Measurements from ENCODE around the gene CD22.

The CD22 gene

DNA sequence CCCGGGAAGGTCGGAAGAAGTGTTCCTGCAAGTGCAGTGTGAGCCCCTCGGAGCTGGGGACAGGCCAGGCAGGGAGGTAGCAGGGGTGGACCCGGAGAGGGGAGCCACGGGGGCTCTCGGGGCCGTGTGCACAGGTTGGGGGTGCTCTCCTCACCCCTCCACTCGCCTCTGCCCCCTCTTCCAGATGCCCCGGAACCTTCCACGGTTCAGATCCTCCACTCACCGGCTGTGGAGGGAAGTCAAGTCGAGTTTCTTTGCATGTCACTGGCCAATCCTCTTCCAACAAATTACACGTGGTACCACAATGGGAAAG, 9.0 kb downstream of the CD22 start:
- Histone ChIP-seq H3K36me3 (ENCODE audit: insufficient read depth, low read length) (no peaks in the 10 kb centered on the region), H3K4me3 (no peak overlapping the region), H3K9me3 (ENCODE audit: low read depth, low read length) (no peaks in the 10 kb centered on the region), H3K27ac (no peak overlapping the region), H3K9ac (ENCODE audit: insufficient read length) (no peak overlapping the region)
- TF ChIP-seq FOXP2 (optimal IDR thresholded peaks at IDR 0.05; ENCODE audit: control extremely low read depth, extremely low read length, insufficient read depth) (no peak), EZH2 (IDR thresholded peaks at IDR 0.05) (no peak), POLR2AphosphoS5 (IDR thresholded peaks at IDR 0.05; ENCODE audit: borderline replicate concordance, low read depth, low read length) (no peak)
- no peak for DNase-seq (ENCODE audit: low read depth, low spot score)

DNA sequence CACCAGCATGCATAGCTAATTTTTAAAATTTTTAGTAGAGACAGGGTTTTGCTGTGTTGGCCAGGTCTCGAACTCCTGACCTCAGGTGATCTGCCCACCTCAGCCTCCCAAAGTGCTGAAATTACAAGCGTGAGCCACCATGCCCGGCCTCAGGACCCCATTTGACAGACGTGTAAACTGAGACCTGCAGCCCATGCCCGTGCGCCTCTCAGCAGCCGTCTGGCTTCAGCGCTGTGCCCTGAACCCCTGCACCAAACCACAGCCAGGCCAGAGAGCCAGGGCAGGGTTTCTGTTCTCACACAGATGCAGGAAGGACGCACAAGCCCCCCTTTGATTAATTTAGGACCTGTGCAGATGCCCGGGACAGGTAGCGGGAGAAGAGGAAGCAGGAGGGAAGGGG, 11.4 kb downstream of the CD22 start:
- DNase-seq (ENCODE audit: low read depth, low spot score), result no peak
- H3K9me3 ChIP-seq (ENCODE audit: low read depth, low read length), result no peaks in the 10 kb centered on the region
- TF ChIP-seq FOXP2 (optimal IDR thresholded peaks at IDR 0.05; ENCODE audit: control extremely low read depth, extremely low read length, insufficient read depth) (no peak), EZH2 (IDR thresholded peaks at IDR 0.05) (no peak), POLR2AphosphoS5 (IDR thresholded peaks at IDR 0.05; ENCODE audit: borderline replicate concordance, low read depth, low read length) (no peak)
- H3K27ac ChIP-seq, result no peak overlapping the region
- no peak overlapping the region for H3K4me3 ChIP-seq
- H3K9ac ChIP-seq (ENCODE audit: insufficient read length), result no peak overlapping the region
- H3K36me3 ChIP-seq (ENCODE audit: insufficient read depth, low read length), result no peaks in the 10 kb centered on the region

DNA sequence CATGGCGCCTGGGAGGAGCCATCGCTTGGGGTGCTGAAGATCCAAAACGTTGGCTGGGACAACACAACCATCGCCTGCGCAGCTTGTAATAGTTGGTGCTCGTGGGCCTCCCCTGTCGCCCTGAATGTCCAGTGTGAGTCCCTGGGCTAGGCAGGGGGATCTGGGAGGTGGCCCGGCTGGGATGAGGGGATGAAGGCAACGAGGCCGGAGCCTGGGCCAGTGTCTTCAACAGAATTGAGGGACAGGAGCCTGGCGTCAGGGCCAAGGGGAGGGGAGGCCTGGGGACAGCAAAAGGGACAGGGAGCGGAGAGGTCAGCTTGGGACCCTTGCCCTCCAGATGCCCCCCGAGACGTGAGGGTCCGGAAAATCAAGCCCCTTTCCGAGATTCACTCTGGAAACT, 12.0 kb downstream of the CD22 start:
- TF ChIP-seq EZH2 (IDR thresholded peaks at IDR 0.05) (no peak), POLR2AphosphoS5 (IDR thresholded peaks at IDR 0.05; ENCODE audit: borderline replicate concordance, low read depth, low read length) (no peak)
- DNase-seq (ENCODE audit: low read depth, low spot score), result no peak
- Histone ChIP-seq H3K27ac (no peak overlapping the region), H3K36me3 (ENCODE audit: insufficient read depth, low read length) (no peaks in the 10 kb centered on the region), H3K9ac (ENCODE audit: insufficient read length) (no peak overlapping the region), H3K9me3 (ENCODE audit: low read depth, low read length) (no peaks in the 10 kb centered on the region), H3K4me3 (no peak overlapping the region)

DNA sequence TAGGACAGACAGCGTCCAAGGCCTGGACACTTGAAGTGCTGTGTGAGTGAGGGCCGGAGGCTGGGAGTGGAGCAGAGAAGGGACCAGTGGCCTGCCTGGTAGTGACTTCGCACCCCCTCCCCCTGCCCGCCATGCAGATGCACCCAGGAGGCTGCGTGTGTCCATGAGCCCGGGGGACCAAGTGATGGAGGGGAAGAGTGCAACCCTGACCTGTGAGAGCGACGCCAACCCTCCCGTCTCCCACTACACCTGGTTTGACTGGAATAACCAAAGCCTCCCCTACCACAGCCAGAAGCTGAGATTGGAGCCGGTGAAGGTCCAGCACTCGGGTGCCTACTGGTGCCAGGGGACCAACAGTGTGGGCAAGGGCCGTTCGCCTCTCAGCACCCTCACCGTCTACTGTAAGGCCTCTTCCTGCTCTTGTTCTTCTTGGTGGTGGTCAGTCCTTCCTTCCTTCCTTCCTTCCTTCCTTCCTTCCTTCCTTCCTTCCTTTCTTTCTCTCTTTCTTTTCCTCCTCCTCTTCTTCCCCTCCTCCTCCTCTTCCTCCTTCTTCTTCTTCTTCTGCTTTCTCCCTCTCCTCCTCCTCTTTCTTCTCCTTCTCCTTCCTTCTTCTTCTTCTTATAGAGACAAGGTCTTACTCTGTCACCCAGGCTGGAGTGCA, 12.7 kb downstream of the CD22 start:
- DNase-seq (ENCODE audit: low read depth, low spot score), result no peak
- Histone ChIP-seq H3K9me3 (ENCODE audit: low read depth, low read length) (no peaks in the 10 kb centered on the region), H3K4me3 (no peak overlapping the region), H3K36me3 (ENCODE audit: insufficient read depth, low read length) (no peaks in the 10 kb centered on the region), H3K27ac (no peak overlapping the region), H3K9ac (ENCODE audit: insufficient read length) (no peak overlapping the region)
- no peak for TF ChIP-seq FOXP2 (optimal IDR thresholded peaks at IDR 0.05; ENCODE audit: control extremely low read depth, extremely low read length, insufficient read depth)
- no peak for TF ChIP-seq POLR2AphosphoS5 (IDR thresholded peaks at IDR 0.05; ENCODE audit: borderline replicate concordance, low read depth, low read length)
- no peak for TF ChIP-seq EZH2 (IDR thresholded peaks at IDR 0.05)

DNA sequence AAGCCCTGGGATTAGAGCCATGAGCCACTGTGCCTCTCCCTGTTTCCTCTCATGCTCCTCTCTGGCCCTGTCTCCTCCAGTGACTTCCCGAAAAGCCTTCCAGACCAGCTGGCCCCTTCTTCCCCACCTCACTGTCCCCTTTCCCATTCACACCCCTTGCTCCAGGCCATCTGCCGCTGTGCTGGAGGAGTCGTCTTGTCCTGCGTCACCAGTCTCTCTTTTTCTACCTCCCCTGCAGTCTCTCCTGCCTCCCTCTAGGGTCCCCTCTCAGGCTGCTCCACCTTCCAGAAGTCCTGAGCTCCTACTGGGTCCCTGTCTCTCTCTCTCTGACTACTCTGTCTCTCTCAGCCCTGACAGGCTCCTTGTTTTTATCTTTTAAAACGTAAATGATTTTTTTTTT, 13.4 kb downstream of the CD22 start:
- no peaks in the 10 kb centered on the region for H3K9me3 ChIP-seq (ENCODE audit: low read depth, low read length)
- no peak overlapping the region for H3K4me3 ChIP-seq
- no peak overlapping the region for H3K9ac ChIP-seq (ENCODE audit: insufficient read length)
- H3K27ac ChIP-seq, result no peak overlapping the region
- TF ChIP-seq EZH2 (IDR thresholded peaks at IDR 0.05), result no peak
- no peak for TF ChIP-seq POLR2AphosphoS5 (IDR thresholded peaks at IDR 0.05; ENCODE audit: borderline replicate concordance, low read depth, low read length)
- TF ChIP-seq FOXP2 (optimal IDR thresholded peaks at IDR 0.05; ENCODE audit: control extremely low read depth, extremely low read length, insufficient read depth), result no peak
- DNase-seq (ENCODE audit: low read depth, low spot score), result no peak
- H3K36me3 ChIP-seq (ENCODE audit: insufficient read depth, low read length), result no peaks in the 10 kb centered on the region

DNA sequence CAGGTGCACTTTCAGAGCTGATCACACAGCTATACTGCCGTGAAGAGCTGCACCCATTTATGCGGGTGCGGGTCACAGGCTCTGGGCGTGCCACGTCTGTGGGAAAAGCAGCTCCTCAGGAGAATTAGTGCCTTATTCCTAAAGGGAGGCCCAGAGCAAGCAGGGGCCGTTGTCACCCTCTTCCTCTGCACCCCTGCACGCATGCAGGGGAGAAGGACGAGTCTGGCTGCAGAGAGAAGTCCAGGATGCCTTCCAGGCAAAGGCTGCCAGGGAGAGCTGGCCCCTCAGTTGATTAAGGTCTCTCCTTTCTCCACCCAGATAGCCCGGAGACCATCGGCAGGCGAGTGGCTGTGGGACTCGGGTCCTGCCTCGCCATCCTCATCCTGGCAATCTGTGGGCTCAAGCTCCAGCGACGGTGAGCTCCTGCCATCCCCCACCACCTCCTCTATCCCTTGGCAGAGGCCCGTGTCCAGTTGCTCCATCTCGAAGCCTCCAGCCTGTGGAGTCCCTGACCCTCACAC, 15.6 kb downstream of the CD22 start:
- no peak for DNase-seq (ENCODE audit: low read depth, low spot score)
- Histone ChIP-seq H3K9ac (ENCODE audit: insufficient read length) (no peak overlapping the region), H3K36me3 (ENCODE audit: insufficient read depth, low read length) (no peaks in the 10 kb centered on the region), H3K9me3 (ENCODE audit: low read depth, low read length) (no peaks in the 10 kb centered on the region), H3K4me3 (no peak overlapping the region), H3K27ac (no peak overlapping the region)
- TF ChIP-seq EZH2 (IDR thresholded peaks at IDR 0.05) (no peak), POLR2AphosphoS5 (IDR thresholded peaks at IDR 0.05; ENCODE audit: borderline replicate concordance, low read depth, low read length) (no peak), FOXP2 (optimal IDR thresholded peaks at IDR 0.05; ENCODE audit: control extremely low read depth, extremely low read length, insufficient read depth) (no peak)

DNA sequence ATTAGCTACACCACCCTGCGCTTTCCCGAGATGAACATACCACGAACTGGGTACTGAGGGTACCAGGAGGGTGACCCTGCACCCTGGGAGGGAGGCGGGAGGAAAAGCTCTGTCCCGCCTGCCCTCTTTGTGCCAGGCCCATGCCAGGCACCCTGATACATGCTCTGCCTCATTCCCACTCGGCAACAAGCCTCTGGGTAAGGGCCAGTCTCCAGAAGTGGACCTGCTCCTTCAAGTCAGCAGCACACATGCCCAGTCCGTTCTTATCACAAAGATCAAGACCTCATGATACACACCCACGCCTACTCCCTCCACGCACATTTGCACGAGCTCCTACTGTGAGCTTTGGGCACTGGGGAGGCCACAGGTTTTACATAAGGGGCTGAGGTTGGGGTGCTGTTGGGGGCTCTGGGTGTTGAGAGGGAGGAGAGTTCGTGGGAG, 16.7 kb downstream of the CD22 start:
- H3K9ac ChIP-seq (ENCODE audit: insufficient read length), result no peak overlapping the region
- no peaks in the 10 kb centered on the region for H3K9me3 ChIP-seq (ENCODE audit: low read depth, low read length)
- no peak overlapping the region for H3K4me3 ChIP-seq
- DNase-seq (ENCODE audit: low read depth, low spot score), result no peak
- no peak overlapping the region for H3K27ac ChIP-seq
- TF ChIP-seq FOXP2 (optimal IDR thresholded peaks at IDR 0.05; ENCODE audit: control extremely low read depth, extremely low read length, insufficient read depth) (no peak), POLR2AphosphoS5 (IDR thresholded peaks at IDR 0.05; ENCODE audit: borderline replicate concordance, low read depth, low read length) (no peak), EZH2 (IDR thresholded peaks at IDR 0.05) (no peak)
- H3K36me3 ChIP-seq (ENCODE audit: insufficient read depth, low read length), result no peaks in the 10 kb centered on the region

DNA sequence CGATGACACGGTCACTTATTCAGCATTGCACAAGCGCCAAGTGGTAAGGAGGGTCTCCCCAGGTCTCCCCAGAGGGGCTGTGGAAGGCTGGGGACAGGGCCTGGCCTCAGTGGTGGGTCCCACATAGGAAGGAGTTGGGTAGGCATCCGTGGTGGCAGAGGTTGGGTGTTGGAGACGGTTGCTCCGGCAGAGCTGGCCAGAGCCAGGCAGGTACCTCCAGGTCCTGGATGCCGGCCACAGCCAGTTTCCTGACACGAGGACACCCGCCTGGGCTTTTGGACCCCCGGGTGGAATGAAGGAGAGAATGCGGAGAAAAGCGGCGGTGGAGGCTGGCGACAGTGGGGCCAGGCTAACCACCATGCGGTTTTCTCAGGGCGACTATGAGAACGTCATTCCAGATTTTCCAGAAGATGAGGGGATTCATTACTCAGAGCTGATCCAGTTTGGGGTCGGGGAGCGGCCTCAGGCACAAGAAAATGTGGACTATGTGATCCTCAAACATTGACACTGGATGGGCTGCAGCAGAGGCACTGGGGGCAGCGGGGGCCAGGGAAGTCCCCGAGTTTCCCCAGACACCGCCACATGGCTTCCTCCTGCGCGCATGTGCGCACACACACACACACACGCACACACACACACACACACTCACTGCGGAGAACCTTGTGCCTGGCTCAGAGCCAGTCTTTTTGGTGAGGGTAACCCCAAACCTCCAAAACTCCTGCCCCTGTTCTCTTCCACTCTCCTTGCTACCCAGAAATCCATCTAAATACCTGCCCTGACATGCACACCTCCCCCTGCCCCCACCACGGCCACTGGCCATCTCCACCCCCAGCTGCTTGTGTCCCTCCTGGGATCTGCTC, 17.4 kb downstream of the CD22 start:
- Histone ChIP-seq H3K27ac (no peak overlapping the region), H3K9me3 (ENCODE audit: low read depth, low read length) (no peaks in the 10 kb centered on the region), H3K36me3 (ENCODE audit: insufficient read depth, low read length) (no peaks in the 10 kb centered on the region), H3K4me3 (no peak overlapping the region), H3K9ac (ENCODE audit: insufficient read length) (no peak overlapping the region)
- no peak for DNase-seq (ENCODE audit: low read depth, low spot score)
- TF ChIP-seq EZH2 (IDR thresholded peaks at IDR 0.05), result peak; percentile 2
- TF ChIP-seq FOXP2 (optimal IDR thresholded peaks at IDR 0.05; ENCODE audit: control extremely low read depth, extremely low read length, insufficient read depth), result no peak

Data from SK-N-MC (cell line).